HCT116 (cell line): ENCODE measurements around the gene PTPN18.
"Not testable (repeated sequence)": the region's sequence is repeated elsewhere in the genome, so short reads cannot be mapped to it uniquely, and the experiment has no call there.

Source experiments
- CTCF ChIP-seq, 3 experiments: fragments of 200-600 bp in 1 of 3; sonication (generic) in 1 of 3; IDR thresholded peaks in 2 of 3; conservative IDR thresholded peaks in 1 of 3; 2 replicates each; pipeline ENCODE4 v1.5.1; 2012 to 2017; ENCODE audit warnings: low read depth in 2 of 3, low read length in 2 of 3, antibody characterized with exemption in 1 of 3, borderline replicate concordance in 1 of 3, control low read depth in 1 of 3, mild to moderate bottlenecking in 1 of 3, mixed read lengths in 1 of 3, mixed run types in 1 of 3, moderate library complexity in 1 of 3; ENCODE audit not compliant: insufficient read depth in 1 of 3
- EGR1 ChIP-seq: IDR thresholded peaks from 2 replicates; pipeline ENCODE4 v1.6.1; 2012; ENCODE audit warnings: low read depth
- EZH2 ChIP-seq: fragments of 200-600 bp; sonication (generic); IDR thresholded peaks from 2 replicates; pipeline ENCODE4 v1.6.1; 2017; ENCODE audit warnings: antibody characterized with exemption, mixed run types
- JUND ChIP-seq: IDR thresholded peaks from 2 replicates; pipeline ENCODE4 v1.6.1; 2012
- POLR2AphosphoS5 ChIP-seq: IDR thresholded peaks from 2 replicates; pipeline ENCODE4 v1.6.1; 2011; ENCODE audit warnings: mild to moderate bottlenecking, low read depth, low read length, moderate library complexity
- SP1 ChIP-seq: IDR thresholded peaks from 2 replicates; pipeline ENCODE4 v1.6.1; 2012; ENCODE audit warnings: low read depth
- ZFX ChIP-seq: fragments of 450-650 bp; IDR thresholded peaks from 2 replicates; pipeline ENCODE4 v1.6.1; 2017

DNA sequence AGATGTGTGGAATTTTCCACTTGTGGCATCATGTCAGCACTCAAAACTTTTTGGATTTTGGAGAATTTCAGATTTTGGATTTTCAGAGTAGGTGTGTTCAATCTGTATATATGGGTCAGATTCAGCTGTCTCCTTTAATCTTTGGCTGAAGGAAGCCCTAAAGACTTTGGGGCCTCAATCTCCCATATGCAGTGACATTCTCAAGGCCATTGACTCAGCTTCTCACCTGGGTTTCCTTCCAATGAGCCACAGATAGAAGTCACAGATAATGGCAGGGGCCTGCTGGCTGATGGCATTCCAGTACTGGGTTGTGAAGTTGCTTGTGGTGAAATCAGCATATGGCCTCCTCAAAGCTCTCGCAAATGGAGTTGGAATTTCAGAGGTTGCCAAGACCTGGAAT, 63.0 kb downstream of the PTPN18 start:
- TF ChIP-seq EGR1; SP1; JUND; CTCF (IDR thresholded peaks at IDR 0.05 in 2 of 3, conservative IDR thresholded peaks at IDR 0.05 in 1 of 3; ENCODE audit: borderline replicate concordance in 1 of 3, insufficient read depth in 1 of 3, low read depth in 2 of 3, low read length in 2 of 3); POLR2AphosphoS5; ZFX; EZH2: not testable (repeated sequence)
